ENCODE data around the gene CMYA5. TPM values are rescaled to one million over a fixed set of nuclear protein-coding genes. Genes with fewer than 3 reads are reported as not detected.

Gene CMYA5
- total RNA-seq, 4 donors from 2014 or later = 0.37 to 6.0 (median 3.2) TPM

- Histone ChIP-seq H3K36me3 (no peaks in the 10 kb centered on the region), H3K27me3 (no peaks in the 10 kb centered on the region), H3K4me1 (no peaks in the 10 kb centered on the region), H3K9me3 (no peaks in the 10 kb centered on the region), H3K27ac (no peak overlapping the region), H3K4me3 (no peak overlapping the region)
- DNase-seq = no peak
- intact Hi-C loops (cut with DNase I; ENCODE audit: low total_unique reads) (no loop called here), in situ Hi-C loops (cut with MboI; ENCODE audit: low pct_ligation_motif_present in 1 of 4, low pct_unique_long_range_greater_than_20kb in 1 of 4, low sequenced_read_pairs in 3 of 4) (no loop called here)
- WGBS, 2 donors (ENCODE audit: low coverage in 1 of 2) = 92% methylated on average over 1 of the region's 1 CpG; no CpG with 5 or more reads in 1 of the 2 donors
- TF ChIP-seq CTCF (IDR thresholded peaks at IDR 0.05) = no peak
- no peak for TF ChIP-seq POLR2A (IDR thresholded peaks at IDR 0.05)
- TF ChIP-seq EP300 (IDR thresholded peaks at IDR 0.05; ENCODE audit: low read depth) = no peak
- no peak for TF ChIP-seq POLR2AphosphoS5 (IDR thresholded peaks at IDR 0.05)
Measured at GRCh38 chr5:79844571-79844970, 154.9 kb downstream of the CMYA5 start.

- Histone ChIP-seq H3K4me1 (no peaks in the 10 kb centered on the region), H3K27me3 (no peaks in the 10 kb centered on the region), H3K4me3 (no peak overlapping the region), H3K36me3 (no peaks in the 10 kb centered on the region), H3K9me3 (no peaks in the 10 kb centered on the region), H3K27ac (peak overlapping the region in 2 of 4 donors; percentile 4 to 5)
- intact Hi-C loops (cut with DNase I; ENCODE audit: low total_unique reads) = no loop called here
- DNase-seq = no peak
- TF ChIP-seq POLR2AphosphoS5 (IDR thresholded peaks at IDR 0.05) = no peak
- TF ChIP-seq CTCF (IDR thresholded peaks at IDR 0.05) = no peak
- TF ChIP-seq POLR2A (IDR thresholded peaks at IDR 0.05) = no peak
- no peak for TF ChIP-seq EP300 (IDR thresholded peaks at IDR 0.05; ENCODE audit: low read depth)
- WGBS, 2 donors (ENCODE audit: low coverage in 1 of 2) = 69 to 70% methylated on average over 5 to 7 of the region's 7 CpGs
- in situ Hi-C loops (cut with MboI; ENCODE audit: low pct_ligation_motif_present in 1 of 4, low pct_unique_long_range_greater_than_20kb in 1 of 4, low sequenced_read_pairs in 3 of 4) = no loop called here
Measured at GRCh38 chr5:79845448-79846197, 156.0 kb downstream of the CMYA5 start.

GRCh38 chr5:79846198-79846521 is 156.5 kb downstream of the CMYA5 start:
- H3K36me3 ChIP-seq = no peaks in the 10 kb centered on the region
- no peaks in the 10 kb centered on the region for H3K27me3 ChIP-seq
- no peaks in the 10 kb centered on the region for H3K4me1 ChIP-seq
- H3K9me3 ChIP-seq = no peaks in the 10 kb centered on the region
- intact Hi-C loops (cut with DNase I; ENCODE audit: low total_unique reads) (no loop called here), in situ Hi-C loops (cut with MboI; ENCODE audit: low pct_ligation_motif_present in 1 of 4, low pct_unique_long_range_greater_than_20kb in 1 of 4, low sequenced_read_pairs in 3 of 4) (no loop called here)
- WGBS, 2 donors (ENCODE audit: low coverage in 1 of 2) = 75 to 93% methylated on average over 3 of the region's 3 CpGs
- H3K4me3 ChIP-seq = no peak overlapping the region
- no peak for DNase-seq
- H3K27ac ChIP-seq = peak overlapping the region in 1 of 4 donors; percentile 4
- TF ChIP-seq POLR2A (IDR thresholded peaks at IDR 0.05) (no peak), CTCF (IDR thresholded peaks at IDR 0.05) (no peak), EP300 (IDR thresholded peaks at IDR 0.05; ENCODE audit: low read depth) (no peak), POLR2AphosphoS5 (IDR thresholded peaks at IDR 0.05) (no peak)

GRCh38 chr5:79847561-79847960 is 157.9 kb downstream of the CMYA5 start:
- intact Hi-C loops (cut with DNase I; ENCODE audit: low total_unique reads) (no loop called here), in situ Hi-C loops (cut with MboI; ENCODE audit: low pct_ligation_motif_present in 1 of 4, low pct_unique_long_range_greater_than_20kb in 1 of 4, low sequenced_read_pairs in 3 of 4) (no loop called here)
- Histone ChIP-seq H3K27ac (no peak overlapping the region), H3K27me3 (no peaks in the 10 kb centered on the region), H3K4me3 (no peak overlapping the region), H3K4me1 (no peaks in the 10 kb centered on the region), H3K36me3 (no peaks in the 10 kb centered on the region), H3K9me3 (no peaks in the 10 kb centered on the region)
- no peak for TF ChIP-seq EP300 (IDR thresholded peaks at IDR 0.05; ENCODE audit: low read depth)
- no peak for TF ChIP-seq CTCF (IDR thresholded peaks at IDR 0.05)
- no peak for TF ChIP-seq POLR2AphosphoS5 (IDR thresholded peaks at IDR 0.05)
- TF ChIP-seq POLR2A (IDR thresholded peaks at IDR 0.05) = no peak
- WGBS, 2 donors (ENCODE audit: low coverage in 1 of 2) = 77 to 85% methylated on average over 8 of the region's 8 CpGs
- DNase-seq = no peak
